Parathyroid adenoma (tissue), 2 donors: Measurements from ENCODE around the gene YWHAE.

ENCODE experiments used
- H2AFZ ChIP-seq: fragments of 300-600 bp; sonication (generic); one replicate; pipeline ENCODE4 v1.7.0; 2017; ENCODE audit warnings: antibody characterized with exemption, mild to moderate bottlenecking
- H3K27ac ChIP-seq: fragments of 300-600 bp; sonication (generic); one replicate; pipeline ENCODE4 v1.7.0; 2017
- H3K27me3 ChIP-seq: fragments of 300-600 bp; sonication (generic); one replicate; pipeline ENCODE4 v1.7.0; 2017; ENCODE audit warnings: low read length; ENCODE audit not compliant: control insufficient read depth, insufficient read depth
- H3K36me3 ChIP-seq: fragments of 300-600 bp; sonication (generic); one replicate; pipeline ENCODE4 v1.7.0; 2017; ENCODE audit warnings: low read length; ENCODE audit not compliant: control insufficient read depth, insufficient read depth
- H3K4me1 ChIP-seq: fragments of 300-600 bp; sonication (generic); one replicate; pipeline ENCODE4 v1.7.0; 2017; ENCODE audit warnings: control low read depth
- H3K4me2 ChIP-seq: fragments of 300-600 bp; sonication (generic); one replicate; pipeline ENCODE4 v1.7.0; 2017; ENCODE audit warnings: low read length
- H3K4me3 ChIP-seq: fragments of 300-600 bp; sonication (generic); one replicate; pipeline ENCODE4 v1.7.0; 2017; ENCODE audit warnings: low read depth, low read length
- H3K79me2 ChIP-seq: fragments of 300-600 bp; sonication (generic); one replicate; pipeline ENCODE4 v1.7.0; 2017; ENCODE audit warnings: control low read depth
- H3K9ac ChIP-seq: fragments of 300-600 bp; sonication (generic); one replicate; pipeline ENCODE4 v1.7.0; 2017; ENCODE audit warnings: mild to moderate bottlenecking
- H3K9me3 ChIP-seq: fragments of 300-600 bp; sonication (generic); one replicate; pipeline ENCODE4 v1.7.0; 2017; ENCODE audit warnings: low read length; ENCODE audit not compliant: control insufficient read depth
- CTCF ChIP-seq: fragments of 300-600 bp; sonication (generic); IDR thresholded peaks from one replicate; pipeline ENCODE4 v1.7.0; 2017; ENCODE audit warnings: antibody characterized with exemption, mild to moderate bottlenecking
- donor health status: primary hyperparathyroidism.

Gene YWHAE

GRCh38 chr17:1328437-1328836 is 71.6 kb downstream of the YWHAE start:
- H3K27ac ChIP-seq: no peak overlapping the region
- H3K79me2 ChIP-seq: peaks cover 2% of the 10 kb centered on the region
- no peak overlapping the region for H2AFZ ChIP-seq
- H3K4me2 ChIP-seq: no peak overlapping the region
- no peak overlapping the region for H3K4me3 ChIP-seq
- H3K36me3 ChIP-seq: no peaks in the 10 kb centered on the region
- no peaks in the 10 kb centered on the region for H3K27me3 ChIP-seq
- H3K9me3 ChIP-seq: no peaks in the 10 kb centered on the region
- no peak for TF ChIP-seq CTCF
- H3K4me1 ChIP-seq: no peaks in the 10 kb centered on the region
- H3K9ac ChIP-seq: no peak overlapping the region

GRCh38 chr17:1325766-1326165 is 74.3 kb downstream of the YWHAE start:
- Histone ChIP-seq H3K9ac (no peak overlapping the region), H2AFZ (no peak overlapping the region), H3K36me3 (no peaks in the 10 kb centered on the region), H3K4me2 (no peak overlapping the region), H3K79me2 (no peaks in the 10 kb centered on the region), H3K27ac (no peak overlapping the region), H3K4me1 (no peaks in the 10 kb centered on the region), H3K27me3 (no peaks in the 10 kb centered on the region), H3K9me3 (no peaks in the 10 kb centered on the region), H3K4me3 (no peak overlapping the region)
- no peak for TF ChIP-seq CTCF

- Histone ChIP-seq H3K4me1 (no peaks in the 10 kb centered on the region), H3K9ac (no peak overlapping the region), H3K36me3 (no peaks in the 10 kb centered on the region), H3K27ac (no peak overlapping the region), H3K79me2 (no peaks in the 10 kb centered on the region), H3K27me3 (no peaks in the 10 kb centered on the region), H3K4me2 (no peak overlapping the region), H3K9me3 (no peaks in the 10 kb centered on the region), H3K4me3 (no peak overlapping the region), H2AFZ (no peak overlapping the region)
- TF ChIP-seq CTCF: no peak
These were observed 75.7 kb downstream of the YWHAE start for GRCh38 chr17:1324201-1324771.

GRCh38 chr17:1323336-1323735 is 76.7 kb downstream of the YWHAE start:
- H3K27ac ChIP-seq: no peak overlapping the region

More at GRCh38 chr17:1323336-1323735, 76.7 kb downstream of the YWHAE start:
- H3K9ac ChIP-seq: no peak overlapping the region
- no peaks in the 10 kb centered on the region for H3K9me3 ChIP-seq
- H3K36me3 ChIP-seq: no peaks in the 10 kb centered on the region
- H3K4me2 ChIP-seq: no peak overlapping the region
- H3K79me2 ChIP-seq: no peaks in the 10 kb centered on the region
- H3K4me3 ChIP-seq: no peak overlapping the region
- TF ChIP-seq CTCF: no peak
- H3K27me3 ChIP-seq: no peaks in the 10 kb centered on the region
- no peaks in the 10 kb centered on the region for H3K4me1 ChIP-seq
- H2AFZ ChIP-seq: no peak overlapping the region
